ENCODE results near the gene PATL2.
"Not testable (repeated sequence)": the region's sequence is repeated elsewhere in the genome, so short reads cannot be mapped to it uniquely, and the experiment has no call there.

PATL2 gene

DNA sequence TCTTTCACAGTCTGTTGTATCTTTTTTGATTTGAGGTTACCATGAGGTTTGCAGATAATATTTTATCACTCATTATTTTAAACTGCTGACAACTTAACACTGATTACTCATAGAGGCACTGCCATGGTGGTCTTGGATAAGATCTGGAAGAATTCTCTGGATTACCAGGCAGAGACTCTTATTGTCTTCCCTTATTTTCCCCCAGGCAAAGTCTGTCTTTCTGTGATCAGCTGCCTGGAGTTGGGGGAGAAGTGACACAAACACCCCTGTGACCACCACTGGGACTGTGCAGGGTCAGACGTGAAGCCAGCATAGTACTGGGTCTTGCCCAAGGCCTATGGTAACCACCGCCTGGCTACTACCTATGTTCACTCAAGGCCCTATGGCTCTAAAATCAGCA, 4.7 kb downstream of the PATL2 start:
- no peak for DNase-seq (ENCODE audit: low spot score)
- in situ Hi-C loops (cut with MboI; ENCODE audit: low sequenced_read_pairs, unreplicated experiment): no loop called here
- TF ChIP-seq, protein P1, sequence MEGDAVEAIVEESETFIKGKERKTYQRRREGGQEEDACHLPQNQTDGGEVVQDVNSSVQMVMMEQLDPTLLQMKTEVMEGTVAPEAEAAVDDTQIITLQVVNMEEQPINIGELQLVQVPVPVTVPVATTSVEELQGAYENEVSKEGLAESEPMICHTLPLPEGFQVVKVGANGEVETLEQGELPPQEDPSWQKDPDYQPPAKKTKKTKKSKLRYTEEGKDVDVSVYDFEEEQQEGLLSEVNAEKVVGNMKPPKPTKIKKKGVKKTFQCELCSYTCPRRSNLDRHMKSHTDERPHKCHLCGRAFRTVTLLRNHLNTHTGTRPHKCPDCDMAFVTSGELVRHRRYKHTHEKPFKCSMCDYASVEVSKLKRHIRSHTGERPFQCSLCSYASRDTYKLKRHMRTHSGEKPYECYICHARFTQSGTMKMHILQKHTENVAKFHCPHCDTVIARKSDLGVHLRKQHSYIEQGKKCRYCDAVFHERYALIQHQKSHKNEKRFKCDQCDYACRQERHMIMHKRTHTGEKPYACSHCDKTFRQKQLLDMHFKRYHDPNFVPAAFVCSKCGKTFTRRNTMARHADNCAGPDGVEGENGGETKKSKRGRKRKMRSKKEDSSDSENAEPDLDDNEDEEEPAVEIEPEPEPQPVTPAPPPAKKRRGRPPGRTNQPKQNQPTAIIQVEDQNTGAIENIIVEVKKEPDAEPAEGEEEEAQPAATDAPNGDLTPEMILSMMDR (IDR thresholded peaks at IDR 0.05; ENCODE audit: borderline replicate concordance, control extremely low read depth, extremely low read depth, insufficient read depth, missing control alignments): no peak

DNA sequence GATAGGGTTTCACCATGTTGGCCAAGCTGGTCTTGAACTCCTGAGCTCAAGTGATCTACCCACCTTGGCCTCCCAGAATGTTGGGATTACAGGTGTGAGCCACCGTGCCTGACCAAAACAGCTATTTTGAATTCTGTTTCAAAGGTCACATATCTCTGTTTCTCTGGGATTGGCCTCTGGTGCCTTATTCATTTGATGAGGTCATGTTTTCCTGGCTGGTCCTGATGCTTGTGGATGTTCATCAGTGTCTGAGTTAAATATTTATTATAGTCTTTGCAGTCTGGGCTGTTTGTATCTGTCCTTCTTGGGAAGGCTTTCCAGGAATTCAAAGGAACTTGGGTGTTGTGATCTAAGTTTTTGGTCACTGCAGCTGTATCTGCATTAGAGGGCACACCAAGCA, 5.1 kb downstream of the PATL2 start:
- in situ Hi-C loops (cut with MboI; ENCODE audit: low sequenced_read_pairs, unreplicated experiment): no loop called here
- TF ChIP-seq, protein P1 (IDR thresholded peaks at IDR 0.05; ENCODE audit: borderline replicate concordance, control extremely low read depth, extremely low read depth, insufficient read depth, missing control alignments): no peak
- no peak for DNase-seq (ENCODE audit: low spot score)

DNA sequence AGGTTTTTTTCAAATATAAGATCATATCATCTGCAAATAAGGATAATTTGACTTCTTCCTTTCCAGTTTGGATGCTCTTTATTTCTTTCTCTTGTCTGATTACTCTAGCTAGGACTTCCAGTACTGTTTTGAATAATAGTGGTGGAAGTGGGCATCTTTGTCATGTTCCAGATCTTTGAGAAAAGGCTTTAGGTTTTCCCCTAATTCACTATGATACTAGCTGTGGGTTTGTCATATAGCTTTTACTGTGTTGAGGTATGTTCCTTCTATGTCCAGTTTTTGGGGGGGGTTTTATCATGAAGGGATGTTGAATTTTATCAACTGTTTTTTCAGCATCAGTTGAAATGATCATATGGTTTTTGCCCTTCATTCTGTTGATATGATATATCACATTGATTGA, 10.4 kb downstream of the PATL2 start:
- DNase-seq (ENCODE audit: low spot score); in situ Hi-C loops (cut with MboI; ENCODE audit: low sequenced_read_pairs, unreplicated experiment): not testable (repeated sequence)

DNA sequence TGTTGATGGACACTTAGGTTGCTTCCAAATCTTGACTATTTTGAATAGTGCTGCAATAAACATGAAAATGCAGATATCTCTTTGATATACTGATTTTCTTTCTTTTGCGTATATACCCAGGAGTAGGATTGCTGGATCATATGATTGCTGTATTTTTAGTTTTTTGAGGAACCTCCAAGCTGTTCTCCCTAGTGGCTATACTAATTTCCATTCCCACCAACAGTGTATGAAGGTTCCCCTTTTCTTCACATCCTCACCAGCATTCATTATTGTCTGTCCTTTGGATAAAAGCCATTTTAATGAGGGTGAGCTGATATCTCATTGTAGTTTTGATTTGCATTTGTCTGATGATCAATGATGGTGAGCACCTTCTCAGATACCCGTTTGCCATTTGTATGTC, 12.5 kb downstream of the PATL2 start:
- DNase-seq (ENCODE audit: low spot score): no peak
- TF ChIP-seq, protein P1 (IDR thresholded peaks at IDR 0.05; ENCODE audit: borderline replicate concordance, control extremely low read depth, extremely low read depth, insufficient read depth, missing control alignments): no peak
- in situ Hi-C loops (cut with MboI; ENCODE audit: low sequenced_read_pairs, unreplicated experiment): no loop called here

DNA sequence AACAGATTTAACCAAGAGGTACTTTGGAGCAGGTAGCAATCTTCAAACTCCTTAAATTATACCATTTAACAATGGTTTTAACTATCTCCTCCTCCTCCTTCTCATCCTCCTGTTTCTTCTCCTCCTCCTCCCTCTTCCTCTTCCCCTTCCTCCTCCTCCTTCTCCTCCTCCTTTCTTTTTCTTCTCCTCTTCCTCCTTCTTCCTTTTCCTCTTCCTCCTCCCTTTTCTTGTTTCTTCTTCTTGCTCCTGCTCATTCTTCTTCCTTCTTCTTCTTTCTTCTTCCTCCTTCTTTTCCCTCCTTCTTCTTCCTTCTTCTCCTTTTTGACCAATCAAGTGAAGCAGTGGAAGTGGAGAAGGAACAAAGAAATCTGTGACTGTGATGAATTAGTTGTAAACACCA, 14.1 kb downstream of the PATL2 start:
- TF ChIP-seq, protein P1 (IDR thresholded peaks at IDR 0.05; ENCODE audit: borderline replicate concordance, control extremely low read depth, extremely low read depth, insufficient read depth, missing control alignments): no peak
- no peak for DNase-seq (ENCODE audit: low spot score)
- in situ Hi-C loops (cut with MboI; ENCODE audit: low sequenced_read_pairs, unreplicated experiment): no loop called here

DNA sequence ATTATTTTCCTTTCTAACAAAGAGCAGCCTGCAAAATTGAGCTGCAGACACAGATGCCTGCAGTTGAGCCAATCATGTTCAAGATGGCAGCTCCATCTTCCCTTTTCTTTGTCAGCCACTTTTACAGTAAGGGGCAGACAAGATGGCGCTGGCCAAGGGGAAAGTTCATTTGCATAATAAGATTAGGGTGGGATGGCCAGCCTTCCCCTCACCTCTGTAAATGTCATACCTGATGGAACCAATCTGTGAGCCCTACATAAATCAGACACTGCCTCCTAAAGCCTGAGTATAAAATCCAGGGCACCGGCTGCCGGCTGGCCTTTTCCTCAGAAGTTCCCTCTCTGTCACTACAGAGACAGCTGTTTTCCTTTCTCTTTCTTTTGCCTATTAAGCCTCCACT, 15.8 kb downstream of the PATL2 start:
- in situ Hi-C loops (cut with MboI; ENCODE audit: low sequenced_read_pairs, unreplicated experiment): no loop called here
- no peak for DNase-seq (ENCODE audit: low spot score)
- TF ChIP-seq, protein P1 (IDR thresholded peaks at IDR 0.05; ENCODE audit: borderline replicate concordance, control extremely low read depth, extremely low read depth, insufficient read depth, missing control alignments): no peak

DNA sequence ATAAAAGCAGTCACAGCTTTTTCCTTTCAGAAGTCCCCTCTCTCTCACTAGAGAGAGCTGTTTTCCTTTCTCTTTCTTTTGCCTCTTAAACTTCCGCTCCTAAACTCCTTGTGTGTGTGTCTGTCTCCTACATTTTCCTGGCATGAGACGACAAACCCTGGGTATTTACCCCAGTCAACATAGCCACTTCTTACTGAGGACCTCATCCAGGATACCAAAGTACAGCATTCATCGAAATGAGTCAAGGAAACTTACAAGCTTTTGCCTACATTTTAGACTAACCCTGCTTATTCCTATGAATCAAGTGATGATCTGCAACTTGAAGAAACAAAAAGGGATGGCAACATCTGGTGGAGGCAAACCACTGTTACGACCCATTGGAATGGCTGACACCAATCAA, 16.7 kb downstream of the PATL2 start:
- in situ Hi-C loops (cut with MboI; ENCODE audit: low sequenced_read_pairs, unreplicated experiment): no loop called here
- DNase-seq (ENCODE audit: low spot score): no peak
- TF ChIP-seq, protein P1 (IDR thresholded peaks at IDR 0.05; ENCODE audit: borderline replicate concordance, control extremely low read depth, extremely low read depth, insufficient read depth, missing control alignments): no peak
